ENCODE measurements around the gene CDK14. TPM values are rescaled to one million over a fixed set of nuclear protein-coding genes. Genes with fewer than 3 reads are reported as not detected.

The CDK14 gene
- total RNA-seq, 1 donor from 2014 or later, result 19.5 TPM

DNA sequence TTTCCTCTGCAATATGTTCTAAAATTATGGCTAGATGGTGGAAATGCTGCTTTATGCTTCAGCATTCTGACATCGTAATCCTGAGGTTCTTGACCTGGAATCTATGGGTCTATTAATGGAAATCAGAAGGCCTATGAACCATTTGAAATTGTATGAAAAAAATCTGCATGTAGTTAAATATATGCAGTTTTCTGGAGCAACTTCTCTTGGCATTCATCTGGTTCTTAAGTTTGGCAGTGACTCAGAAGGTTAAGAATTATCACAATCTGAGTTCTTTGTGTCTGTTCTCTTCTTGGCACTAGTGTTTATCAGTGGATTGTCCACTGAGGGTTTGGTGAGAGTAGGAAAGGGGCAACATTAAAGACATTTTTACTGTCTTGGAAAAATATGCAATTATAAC is 597.0 kb downstream of the CDK14 start:
- no peak for DNase-seq (ENCODE audit: low read depth, low spot score)

DNA sequence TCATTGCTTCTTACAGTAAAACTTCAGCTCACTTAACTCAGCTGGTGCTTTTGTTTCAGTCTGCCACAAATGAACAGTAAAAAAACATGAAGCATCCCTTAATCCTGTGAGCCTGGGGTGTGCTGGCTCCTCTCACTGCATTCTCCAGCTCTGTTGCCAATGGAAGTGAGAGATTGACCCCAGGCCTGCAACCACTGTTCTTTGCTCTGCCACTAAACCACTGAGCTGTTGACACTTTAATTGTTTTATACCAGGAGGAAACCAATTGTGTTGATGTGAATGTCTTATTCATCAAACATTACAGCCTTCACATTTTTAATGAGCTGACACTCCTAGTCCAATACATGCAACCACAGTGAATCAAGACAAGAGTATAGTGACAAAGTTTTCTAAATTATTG is 598.7 kb downstream of the CDK14 start:
- no peak for DNase-seq (ENCODE audit: low read depth, low spot score)

DNA sequence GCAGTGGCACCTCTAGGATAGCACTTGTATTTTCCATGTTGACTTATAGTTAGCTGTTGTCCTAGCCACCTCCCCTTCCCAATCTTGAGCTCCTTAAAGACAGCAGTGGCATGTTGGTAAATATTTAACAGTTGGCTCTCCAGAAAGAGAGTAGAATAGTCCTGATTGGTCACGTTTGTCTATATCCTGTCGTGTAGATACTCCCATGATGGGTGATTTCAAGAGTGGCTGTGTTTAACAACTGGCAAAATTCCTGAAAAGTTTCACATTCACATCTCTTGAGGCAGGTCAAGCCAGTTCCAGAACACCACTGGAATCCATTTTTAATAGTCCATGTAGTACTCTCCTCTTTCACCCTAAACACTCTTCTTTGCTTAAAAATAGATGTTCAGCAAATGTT is 599.9 kb downstream of the CDK14 start:
- no peak for DNase-seq (ENCODE audit: low read depth, low spot score)

DNA sequence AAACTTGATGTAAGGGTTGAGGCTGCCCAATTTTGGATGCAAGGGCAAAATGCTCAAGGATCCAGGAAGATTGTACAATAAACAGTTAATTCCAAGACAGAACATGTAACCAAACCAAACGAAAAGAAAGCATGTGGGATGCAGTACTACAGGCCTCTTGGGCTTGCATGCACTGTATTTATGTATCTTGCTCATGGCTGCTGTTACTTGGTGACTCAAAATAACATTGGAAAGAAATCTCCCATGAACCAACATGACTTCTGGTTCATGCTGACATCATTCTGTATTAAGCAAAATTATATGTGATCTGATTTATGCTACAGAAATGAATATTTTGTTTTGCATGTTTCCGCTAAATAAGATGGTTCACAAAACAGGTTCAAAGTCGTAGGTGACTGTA is 602.2 kb downstream of the CDK14 start:
- DNase-seq (ENCODE audit: low read depth, low spot score), result no peak

DNA sequence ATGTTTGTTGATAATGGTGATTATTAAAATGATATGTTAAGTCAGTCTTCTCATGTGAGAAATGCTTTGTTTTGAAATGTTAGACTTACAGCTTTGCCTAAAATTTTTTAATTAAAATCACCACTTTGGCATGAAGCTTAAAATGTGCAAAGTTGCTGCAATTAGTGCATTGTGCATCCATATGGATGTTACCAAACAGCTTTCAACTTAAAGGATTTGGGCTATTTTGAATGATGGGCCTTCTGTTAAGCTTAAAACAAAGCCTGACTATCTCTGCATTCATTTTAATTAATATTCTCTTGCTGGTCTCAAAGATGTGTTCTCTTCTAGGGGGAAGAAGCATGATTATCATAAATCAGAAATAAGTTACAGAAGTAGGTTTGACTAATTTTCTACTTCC is 603.5 kb downstream of the CDK14 start:
- no peak for DNase-seq (ENCODE audit: low read depth, low spot score)

DNA sequence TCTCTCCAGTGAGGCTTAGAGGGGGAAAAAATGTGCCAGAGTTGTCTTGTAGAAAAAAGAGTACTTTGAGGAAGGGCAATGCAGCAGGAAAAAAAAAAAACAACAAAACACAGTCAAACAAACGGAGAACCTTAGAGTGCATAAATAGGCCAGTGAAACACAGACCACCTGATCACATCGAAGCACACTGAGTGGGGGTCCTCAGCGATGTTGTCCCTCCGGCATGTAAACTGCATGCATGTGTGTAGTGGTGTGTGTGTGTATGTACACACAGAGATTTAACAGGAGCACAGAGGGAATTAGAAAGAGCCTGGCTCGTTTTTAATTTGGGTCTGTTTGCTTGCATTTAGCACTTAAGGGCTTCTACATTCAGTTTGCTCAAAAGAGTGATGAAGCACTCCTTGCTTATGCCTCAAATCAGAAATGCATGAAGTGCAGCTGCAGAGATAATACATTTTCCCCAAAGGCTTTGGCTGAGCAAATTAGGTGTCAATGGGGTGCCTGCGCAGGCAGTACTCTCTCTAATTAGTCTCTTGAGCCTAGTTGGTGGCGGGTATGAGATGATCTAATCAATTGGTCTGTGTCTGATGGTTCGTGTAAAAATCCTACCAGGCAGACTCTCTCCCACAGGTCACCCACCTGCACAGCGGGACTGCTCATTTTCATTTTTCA is 605.5 kb downstream of the CDK14 start:
- no peak for DNase-seq (ENCODE audit: low read depth, low spot score)

DNA sequence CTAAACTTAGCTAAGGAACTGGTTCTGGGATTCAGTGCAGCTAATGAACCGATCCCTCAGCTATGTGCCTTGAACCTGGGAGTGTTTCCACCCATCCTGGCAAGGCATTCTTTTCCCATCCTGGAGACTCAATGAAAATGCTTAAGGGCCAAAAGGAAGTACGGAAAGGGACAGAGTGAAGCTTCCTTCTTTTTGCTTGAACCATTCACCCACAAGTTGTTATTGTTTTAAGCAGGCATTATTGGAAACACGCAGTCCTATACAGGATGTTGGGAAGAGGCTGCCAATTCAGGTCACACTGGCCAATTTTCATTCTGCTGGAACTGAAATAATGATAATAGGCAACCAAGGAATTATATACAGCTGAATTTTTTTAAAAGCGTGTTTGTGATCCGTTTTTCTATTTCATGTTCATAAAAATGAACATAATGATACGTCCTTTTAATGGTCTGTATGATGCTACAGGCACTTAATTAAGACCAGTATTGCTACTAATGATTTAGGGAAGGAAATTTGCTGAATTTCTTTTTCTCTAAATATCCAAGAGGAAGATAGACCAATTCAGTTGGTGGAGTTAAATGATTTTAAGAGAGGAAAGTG is 610.3 kb downstream of the CDK14 start:
- no peak for DNase-seq (ENCODE audit: low read depth, low spot score)

DNA sequence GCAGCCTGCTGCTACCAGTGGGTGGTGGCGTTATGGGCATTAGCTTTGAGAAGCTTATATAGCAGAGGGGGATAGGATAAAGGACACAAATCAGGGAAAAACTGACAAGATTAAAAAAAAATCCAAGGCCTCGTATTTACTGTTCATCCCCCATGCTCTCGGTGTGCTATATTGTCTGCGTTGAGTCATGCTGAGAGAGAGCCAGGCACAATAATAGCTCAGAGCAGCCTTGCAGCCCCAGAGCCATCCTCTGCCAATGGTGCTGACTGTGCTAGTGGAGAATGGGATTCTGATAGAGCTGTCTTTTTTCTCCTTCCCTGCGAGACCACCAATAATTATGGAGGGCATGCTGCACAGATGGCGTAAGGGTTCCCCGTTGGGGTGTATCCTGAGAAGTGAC is 616.5 kb downstream of the CDK14 start:
- no peak for DNase-seq (ENCODE audit: low read depth, low spot score)

DNA sequence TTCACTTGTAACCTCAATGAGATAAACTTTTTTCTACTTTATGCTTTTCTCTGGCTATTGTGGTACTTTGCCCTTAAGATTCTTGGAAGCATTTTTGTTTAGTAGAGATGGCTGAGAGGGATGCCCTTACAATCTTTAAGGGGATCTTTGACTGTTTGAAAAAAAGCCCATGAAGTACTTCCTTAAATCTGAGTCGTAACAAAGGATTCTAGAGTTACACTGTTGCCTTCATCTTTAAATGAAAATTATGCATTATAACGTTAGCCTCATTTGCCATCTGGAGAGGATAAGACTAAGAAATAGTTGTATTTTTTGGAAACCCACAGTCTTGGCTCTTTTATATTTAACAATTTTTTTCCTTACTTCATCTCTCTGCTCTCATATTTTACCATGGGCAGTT is 630.3 kb downstream of the CDK14 start:
- DNase-seq (ENCODE audit: low read depth, low spot score), result no peak

DNA sequence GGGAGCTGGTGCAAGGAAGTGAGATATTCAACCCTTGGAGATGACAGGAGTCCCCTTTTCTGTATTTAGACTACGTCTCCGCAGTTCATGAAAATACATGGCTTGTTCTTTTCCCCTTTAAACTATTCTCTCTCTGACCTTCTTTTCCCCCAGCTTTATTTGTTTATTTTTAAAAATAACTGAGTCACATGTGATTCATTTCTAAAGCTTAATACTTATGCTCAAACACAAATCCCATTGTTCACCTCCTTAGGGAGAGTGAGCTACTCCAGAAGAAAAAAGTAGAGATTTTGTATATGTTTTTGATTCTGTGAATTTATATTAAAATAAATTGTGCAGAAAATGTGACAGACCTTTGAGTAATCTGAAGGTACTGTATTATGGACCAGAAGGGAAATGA is 632.2 kb downstream of the CDK14 start:
- DNase-seq (ENCODE audit: low read depth, low spot score), result no peak

DNA sequence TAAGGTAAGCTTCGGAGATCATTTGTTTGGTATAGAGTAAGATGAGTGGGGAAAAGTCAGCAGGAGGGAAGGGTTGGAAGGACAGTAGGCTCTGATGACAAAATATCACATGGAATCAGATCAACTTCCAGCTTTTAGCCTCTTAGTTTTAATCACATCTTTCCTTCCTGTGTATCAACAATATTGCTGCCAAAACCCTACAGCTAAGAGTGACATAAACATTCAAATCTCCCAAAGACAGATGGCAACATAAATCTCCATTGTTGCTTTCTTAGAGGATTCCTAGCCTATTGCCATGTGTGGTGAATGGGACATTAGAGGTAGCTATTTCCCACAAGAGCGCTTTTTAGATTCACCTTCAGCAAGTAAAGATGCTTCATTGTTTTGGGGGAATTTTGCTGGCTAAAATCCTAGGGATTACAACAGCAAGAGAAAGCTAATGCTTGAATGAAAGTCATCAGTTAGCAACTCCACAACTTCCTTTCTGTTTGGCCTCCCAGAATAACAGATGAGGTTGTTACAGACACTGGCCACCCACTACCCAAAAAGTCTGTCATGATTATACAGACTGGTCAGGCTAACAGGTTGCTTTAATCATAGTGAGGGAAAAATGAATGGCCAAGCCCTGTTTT is 632.9 kb downstream of the CDK14 start:
- DNase-seq (ENCODE audit: low read depth, low spot score), result no peak

DNA sequence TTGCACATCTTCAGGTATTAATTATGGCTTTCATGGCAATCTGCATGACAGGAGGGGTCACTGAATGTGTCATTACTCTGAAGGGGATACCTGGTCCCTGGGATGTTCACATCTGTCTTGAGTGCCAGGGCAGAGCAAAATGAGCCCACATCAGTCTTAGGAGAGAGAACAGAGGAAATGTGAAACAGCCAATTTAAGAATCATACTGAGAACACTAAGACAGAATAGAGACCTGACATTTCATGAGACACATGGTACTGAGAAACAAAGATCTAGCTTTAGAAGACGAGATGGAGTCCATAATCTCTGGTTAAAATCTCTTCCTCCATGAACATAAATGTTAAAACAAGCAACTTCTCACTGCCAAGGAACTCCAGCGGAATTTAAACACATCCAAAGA is 634.0 kb downstream of the CDK14 start:
- DNase-seq (ENCODE audit: low read depth, low spot score), result no peak

DNA sequence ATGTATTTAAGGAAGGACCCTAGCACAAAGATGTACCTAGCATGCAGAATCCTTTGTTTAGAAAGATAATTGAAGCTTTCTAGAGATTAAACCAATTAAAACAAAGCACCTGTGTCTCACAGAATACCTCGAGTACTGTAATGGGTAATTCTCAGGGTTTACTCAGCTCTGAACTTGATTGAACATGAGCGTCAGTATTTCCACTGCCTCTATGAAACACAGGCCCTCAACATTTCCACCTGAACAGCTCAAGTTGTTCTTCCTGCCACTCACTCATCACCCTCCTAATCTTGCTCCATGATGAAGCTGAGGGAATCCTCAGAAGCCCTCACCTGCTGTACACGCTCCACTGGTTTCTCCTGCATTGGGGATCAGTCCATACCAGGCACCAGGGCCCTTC is 634.4 kb downstream of the CDK14 start:
- DNase-seq (ENCODE audit: low read depth, low spot score), result no peak

DNA sequence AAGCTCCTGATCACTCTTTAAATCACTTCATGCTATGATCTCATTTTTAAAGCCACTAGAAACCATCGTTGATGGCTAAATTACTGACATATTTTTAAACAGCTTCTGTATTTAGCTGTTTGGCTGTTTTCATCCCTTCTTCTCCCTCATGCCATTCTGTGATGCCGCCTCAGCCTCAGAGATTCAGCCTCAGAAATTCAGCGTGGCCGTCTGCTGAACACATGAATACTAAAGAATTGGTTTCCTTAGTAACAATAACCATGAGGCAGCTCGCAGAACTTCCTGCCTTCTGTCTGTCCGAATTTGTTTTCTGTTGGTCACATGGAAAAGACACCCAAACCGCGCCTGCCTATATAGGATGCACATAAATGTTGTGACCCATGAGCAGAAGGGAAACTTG is 637.1 kb downstream of the CDK14 start:
- no peak for DNase-seq (ENCODE audit: low read depth, low spot score)

DNA sequence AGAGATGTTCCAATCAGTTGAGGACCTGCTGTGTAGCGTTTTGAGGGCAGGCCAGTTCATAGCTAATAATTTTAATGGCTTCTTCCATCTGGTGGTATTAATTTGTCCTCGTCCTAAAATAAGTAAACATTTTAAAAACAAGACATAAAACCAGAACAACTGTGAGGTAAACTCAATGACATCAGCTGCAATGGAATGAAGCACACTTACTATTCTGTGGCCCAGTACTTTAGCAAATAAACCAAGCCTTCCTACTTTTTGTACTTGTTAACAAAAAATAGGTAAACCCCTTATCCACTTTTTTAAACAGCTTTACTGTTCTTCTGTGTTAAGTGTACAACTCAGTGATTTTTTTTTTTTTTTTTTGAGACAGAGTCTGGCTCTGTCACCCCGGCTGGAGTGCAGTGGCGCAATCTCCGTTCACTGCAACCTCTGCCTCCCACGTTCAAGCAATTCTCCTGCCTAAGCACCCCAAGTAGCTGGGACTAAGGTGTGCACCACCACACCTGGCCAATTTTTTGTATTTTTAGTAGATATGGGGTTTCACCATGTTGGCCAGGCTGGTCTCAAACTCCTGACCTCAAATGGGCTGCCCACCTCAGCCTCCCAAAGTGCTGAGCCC is 639.2 kb downstream of the CDK14 start:
- DNase-seq (ENCODE audit: low read depth, low spot score), result no peak

DNA sequence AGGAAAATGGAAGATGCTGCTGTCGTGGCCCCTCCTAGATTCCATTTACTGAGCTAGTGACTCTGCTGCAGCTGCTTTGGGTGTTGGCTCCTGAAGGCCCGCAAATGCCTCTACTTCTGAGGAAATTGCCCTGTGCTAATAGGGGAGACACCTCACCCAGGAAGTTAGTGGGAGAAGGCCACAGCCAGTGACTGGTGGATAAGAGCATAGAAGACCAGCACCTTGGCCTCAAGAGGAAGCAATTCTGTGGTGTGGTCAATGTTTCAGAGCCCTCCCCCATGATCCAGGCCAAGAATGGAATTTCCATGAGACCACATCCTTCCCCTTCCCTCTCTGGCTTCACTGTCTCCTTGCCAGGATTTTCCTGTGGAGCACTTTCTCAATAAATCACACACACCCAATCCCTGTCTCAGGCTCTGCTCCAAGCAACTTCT is 643.1 kb downstream of the CDK14 start:
- DNase-seq (ENCODE audit: low read depth, low spot score), result peak; percentile 32

DNA sequence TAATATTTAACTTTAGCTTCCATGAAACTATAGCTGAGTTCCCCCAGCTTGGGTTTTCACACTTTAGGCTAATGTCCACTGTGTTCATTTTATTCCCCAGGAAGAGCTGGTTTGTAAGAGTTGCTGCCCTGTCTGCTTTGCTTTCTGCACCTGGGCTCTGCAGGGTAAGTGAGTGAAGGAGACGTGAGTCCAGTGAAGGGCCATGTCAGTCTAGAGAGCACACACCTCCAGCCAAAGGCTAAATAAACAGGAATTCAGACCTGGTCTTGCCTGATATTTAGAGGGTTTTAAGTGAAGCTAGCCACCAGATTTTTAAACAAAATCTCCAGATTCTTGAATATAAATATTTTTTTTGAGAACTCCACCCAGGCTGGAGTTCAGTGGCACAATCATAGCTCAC is 643.7 kb downstream of the CDK14 start:
- no peak for DNase-seq (ENCODE audit: low read depth, low spot score)

DNA sequence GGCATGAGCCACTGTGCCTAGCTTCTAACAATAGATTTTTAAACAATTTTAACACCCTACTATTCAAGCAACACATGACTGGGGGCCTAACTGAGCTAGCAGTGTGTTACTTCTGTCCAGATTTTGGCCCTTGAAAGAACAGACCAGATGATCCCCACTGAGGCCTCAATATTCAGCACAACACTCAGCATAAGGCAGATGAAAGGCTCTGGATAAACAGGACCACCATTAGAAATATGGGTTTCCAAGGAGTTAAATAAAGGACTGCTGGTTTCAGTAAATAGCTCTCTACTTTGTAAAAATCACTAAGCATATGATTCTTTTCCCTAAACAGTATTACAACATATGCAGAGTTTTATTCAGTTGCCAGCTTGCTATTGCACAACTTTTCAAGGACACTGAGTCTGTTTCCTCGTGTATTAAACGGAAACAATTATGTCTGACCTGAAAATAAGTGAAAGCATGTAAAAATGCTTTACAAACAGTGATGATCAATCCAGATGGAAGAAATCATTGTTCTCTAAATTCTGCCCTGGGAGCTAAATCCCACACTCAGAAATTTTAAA is 644.3 kb downstream of the CDK14 start:
- no peak for DNase-seq (ENCODE audit: low read depth, low spot score)

DNA sequence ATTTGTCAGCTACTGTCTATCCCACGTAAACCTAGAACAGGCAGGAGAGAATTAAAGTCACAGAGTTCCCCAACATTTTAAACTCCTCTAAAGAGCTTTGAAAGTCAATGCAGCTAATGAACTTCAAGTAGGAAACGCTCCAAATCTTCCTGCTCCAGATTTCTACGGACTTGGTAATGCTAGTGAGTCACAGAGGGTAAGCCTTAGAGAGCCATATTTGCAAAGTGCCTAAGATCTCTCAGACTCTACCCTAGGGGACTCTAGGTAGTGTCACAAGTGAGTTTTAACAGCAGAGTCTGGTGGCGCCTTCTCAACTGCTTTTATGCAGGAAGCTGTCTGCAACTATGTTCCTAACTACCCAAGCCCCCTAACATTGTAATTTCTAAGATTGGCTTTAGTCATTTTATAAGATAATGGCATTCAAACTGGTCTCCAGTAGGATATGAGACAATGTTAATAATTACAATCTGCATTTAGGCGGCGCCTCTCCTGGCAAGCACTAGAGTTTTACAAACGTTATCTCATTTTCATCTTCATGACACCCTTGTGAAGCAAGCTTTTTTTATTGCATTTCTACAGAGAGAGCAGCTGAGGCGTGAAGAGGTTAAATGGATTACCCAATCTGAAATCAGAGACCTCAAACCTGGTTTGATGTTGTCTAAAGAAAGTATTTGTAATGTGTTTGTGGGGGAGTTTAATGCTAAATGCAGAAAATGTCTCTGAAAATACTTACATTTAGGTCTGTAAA is 646.1 kb downstream of the CDK14 start:
- no peak for DNase-seq (ENCODE audit: low read depth, low spot score)

DNA sequence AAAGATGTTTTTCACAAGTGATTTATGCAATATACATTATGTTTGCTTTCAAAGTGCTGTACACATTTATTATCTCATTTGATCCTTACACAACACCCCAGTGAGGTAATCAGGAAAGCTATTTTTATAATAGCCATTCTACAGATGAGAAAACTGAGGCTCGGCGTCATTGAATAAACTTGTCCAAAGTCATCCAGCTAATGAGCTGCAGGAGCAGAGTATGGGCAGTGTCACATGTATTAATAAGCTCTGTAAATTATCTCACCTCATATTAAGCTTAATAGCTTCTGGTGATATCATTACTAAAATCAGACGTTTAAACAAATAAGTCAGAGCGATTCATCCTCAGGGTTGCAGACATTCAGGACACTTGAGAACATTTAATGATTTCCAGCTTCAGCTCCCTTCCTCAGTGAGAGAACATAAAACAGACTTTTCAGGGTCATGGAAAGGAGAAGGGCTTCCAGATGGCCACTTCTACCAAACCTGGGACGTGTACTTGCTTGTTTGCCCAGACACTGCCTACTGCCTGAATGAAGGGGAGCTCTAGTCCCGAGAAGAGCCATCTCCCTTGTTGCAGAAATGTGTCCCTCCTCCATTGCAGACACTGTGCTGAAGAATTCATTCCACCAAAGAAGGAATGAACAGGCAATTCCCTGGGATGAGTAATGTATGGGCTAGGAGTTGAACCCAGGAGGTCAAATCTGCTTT is 647.6 kb downstream of the CDK14 start:
- DNase-seq (ENCODE audit: low read depth, low spot score), result no peak

DNA sequence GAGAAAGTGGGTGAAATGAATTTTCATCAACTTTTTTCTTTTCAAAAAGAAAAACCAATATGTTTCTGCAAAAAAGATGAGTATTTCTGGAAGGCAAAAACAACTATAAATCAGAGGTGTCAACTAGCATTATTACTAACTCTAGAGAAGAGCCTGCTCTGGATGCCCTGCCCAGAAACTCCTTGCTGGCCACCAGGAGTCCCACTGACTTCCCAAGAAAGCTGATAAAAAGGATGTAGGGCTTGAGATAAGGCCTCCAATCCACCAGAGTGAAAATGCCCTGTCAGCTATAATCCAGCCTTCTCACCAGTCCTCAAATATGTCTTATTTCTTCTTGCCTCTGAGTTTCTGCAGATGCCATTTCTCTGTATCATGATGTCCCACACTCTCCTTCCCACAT is 651.4 kb downstream of the CDK14 start:
- DNase-seq (ENCODE audit: low read depth, low spot score), result no peak
